HEK293T (cell line): Measurements from ENCODE around the gene MAPK7.

Experiments
- ARNT ChIP-seq: fragments of 450-650 bp; IDR thresholded peaks from 2 replicates; pipeline ENCODE4 v1.6.1; 2017; ENCODE audit warnings: mild to moderate bottlenecking
- BHLHE40 ChIP-seq: fragments of 450-650 bp; IDR thresholded peaks from 2 replicates; pipeline ENCODE4 v1.6.1; 2016; ENCODE audit warnings: mild to moderate bottlenecking, moderate library complexity, borderline replicate concordance
- FOXM1 ChIP-seq: fragments of 450-650 bp; IDR thresholded peaks from 2 replicates; pipeline ENCODE4 v1.6.1; 2017; ENCODE audit warnings: mild to moderate bottlenecking, borderline replicate concordance
- SP1 ChIP-seq: fragments of 450-650 bp; IDR thresholded peaks from 2 replicates; pipeline ENCODE4 v1.6.1; 2017
- SUZ12 ChIP-seq: fragments of 450-650 bp; IDR thresholded peaks from 2 replicates; pipeline ENCODE4 v1.6.1; 2016; ENCODE audit warnings: mild to moderate bottlenecking

DNA sequence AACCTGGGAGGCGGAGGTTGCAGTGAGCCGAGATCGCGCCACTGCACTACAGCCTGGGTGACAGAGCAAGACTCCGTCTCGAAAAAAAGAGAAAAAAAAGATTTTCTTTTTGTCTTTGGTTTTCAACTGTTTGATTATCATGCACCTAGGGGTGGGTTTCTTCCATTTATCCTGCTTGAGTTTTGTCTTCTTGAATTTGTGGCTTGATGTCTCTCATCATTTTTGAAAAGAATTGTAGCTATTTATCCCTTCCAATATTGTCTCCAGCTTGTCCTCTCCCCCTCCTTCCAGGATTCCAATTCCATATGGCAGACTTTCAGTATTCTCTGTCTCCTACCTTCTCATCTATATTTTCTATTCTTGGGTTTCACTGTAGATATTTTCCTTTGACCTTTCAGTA lies 23.6 kb upstream of the MAPK7 start:
- TF ChIP-seq SP1: no peak
- TF ChIP-seq SUZ12: no peak
- TF ChIP-seq FOXM1: no peak
- TF ChIP-seq BHLHE40: no peak
- no peak for TF ChIP-seq ARNT
